NCI-H1417 treated with DMSO at 0.1 percent for 48 hours (cell line): ENCODE results near the gene DHX36.

Experiments used
- DNase-seq: peaks from one replicate; lab custom pipeline; 2025; lab: John Stamatoyannopoulos, UW

Gene DHX36

GRCh38 chr3:154290187-154290586 is 34.1 kb downstream of the DHX36 start:
- no peak for DNase-seq

GRCh38 chr3:154285221-154285620 is 39.1 kb downstream of the DHX36 start:
- DNase-seq = no peak

GRCh38 chr3:154280161-154280560 is 44.1 kb downstream of the DHX36 start:
- no peak for DNase-seq

- DNase-seq = peak; percentile 10
Observed at GRCh38 chr3:154275965-154276364, 48.3 kb downstream of the DHX36 start.

- no peak for DNase-seq
Observed at GRCh38 chr3:154275292-154275691, 49.0 kb downstream of the DHX36 start.

GRCh38 chr3:154274348-154274747 is 49.9 kb downstream of the DHX36 start:
- DNase-seq = no peak

GRCh38 chr3:154273381-154273780 is 50.9 kb downstream of the DHX36 start:
- DNase-seq = no peak

- DNase-seq = no peak
Observed at GRCh38 chr3:154254527-154254926, 69.8 kb downstream of the DHX36 start.

- peak; percentile 36 for DNase-seq
Observed at GRCh38 chr3:154252759-154253638, 71.3 kb downstream of the DHX36 start.

- DNase-seq = no peak
Observed at GRCh38 chr3:154251610-154252009, 72.7 kb downstream of the DHX36 start.

- DNase-seq = no peak
Observed at GRCh38 chr3:154250291-154250690, 74.0 kb downstream of the DHX36 start.

- no peak for DNase-seq
Observed at GRCh38 chr3:154247806-154248415, 76.4 kb downstream of the DHX36 start.

- no peak for DNase-seq
Observed at GRCh38 chr3:154244644-154245043, 79.6 kb downstream of the DHX36 start.

- DNase-seq = no peak
Observed at GRCh38 chr3:154243353-154243752, 80.9 kb downstream of the DHX36 start.

- DNase-seq = no peak
Observed at GRCh38 chr3:154242766-154243165, 81.5 kb downstream of the DHX36 start.

GRCh38 chr3:154241496-154241895 is 82.8 kb downstream of the DHX36 start:
- no peak for DNase-seq

GRCh38 chr3:154240235-154240634 is 84.1 kb downstream of the DHX36 start:
- DNase-seq = no peak

GRCh38 chr3:154236331-154236730 is 88.0 kb downstream of the DHX36 start:
- DNase-seq = no peak

GRCh38 chr3:154235330-154235729 is 89.0 kb downstream of the DHX36 start:
- DNase-seq = no peak

- no peak for DNase-seq
Observed at GRCh38 chr3:154229217-154229590, 95.1 kb downstream of the DHX36 start.

GRCh38 chr3:154228561-154229216 is 95.6 kb downstream of the DHX36 start:
- DNase-seq = no peak

- no peak for DNase-seq
Observed at GRCh38 chr3:154227531-154227930, 96.8 kb downstream of the DHX36 start.

- DNase-seq = no peak
Observed at GRCh38 chr3:154225536-154225935, 98.8 kb downstream of the DHX36 start.
